Measurements from ENCODE around the gene SYP. TPM values are rescaled to one million over a fixed set of nuclear protein-coding genes. Genes with fewer than 3 reads are reported as not detected.

The SYP gene
- total RNA-seq, 2 donors from 2014 or later = 6.4 to 7.4 TPM

DNA sequence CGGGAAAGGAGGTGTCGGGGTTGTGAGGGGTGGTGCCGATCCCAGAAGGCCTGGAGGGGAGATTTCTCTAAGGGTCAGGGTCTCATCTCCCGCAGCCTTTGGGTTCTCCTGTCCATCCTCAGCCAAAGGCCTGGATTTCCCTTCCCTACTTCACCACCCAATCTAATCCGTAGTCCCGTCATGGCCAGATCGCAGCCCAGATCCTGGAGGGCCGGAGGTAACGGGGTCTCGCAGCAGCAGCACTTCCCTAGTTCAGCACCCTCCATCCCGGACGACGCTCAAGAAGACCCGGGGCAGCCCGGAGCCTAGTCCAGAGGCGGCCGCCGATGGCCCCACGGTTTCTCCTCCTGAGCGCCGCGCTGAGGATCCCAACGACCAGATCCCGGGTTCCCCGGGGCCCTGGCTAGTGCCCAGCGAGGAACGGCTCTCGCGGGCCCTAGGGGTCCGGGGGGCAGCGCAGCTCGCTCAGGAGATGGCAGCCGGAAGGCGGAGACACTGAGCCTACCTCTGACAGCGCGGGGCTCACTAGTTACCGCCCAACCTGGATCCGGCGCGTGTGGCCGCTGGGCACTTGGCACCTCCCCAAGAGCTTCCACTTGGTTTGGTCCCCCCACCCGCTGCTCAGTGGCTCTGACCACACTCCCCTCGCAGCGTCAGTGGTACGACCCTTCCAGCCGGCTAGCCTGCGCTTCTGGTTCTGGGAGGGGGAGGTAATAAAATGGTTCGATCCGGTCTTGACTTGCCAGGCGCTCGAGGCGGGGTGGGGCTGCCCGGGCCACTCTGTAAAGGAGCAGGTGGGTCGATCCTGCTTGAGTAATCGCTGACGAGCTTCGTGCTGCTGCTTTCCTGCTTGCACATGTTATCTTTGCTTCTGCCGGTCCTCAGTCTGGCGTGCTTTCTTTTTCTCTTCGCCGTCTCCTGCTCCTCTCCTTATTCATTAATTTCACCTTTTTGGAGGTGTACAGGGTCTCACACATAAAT, 33.8 kb downstream of the SYP start:
- peak overlapping the region; percentile 70 to 81 for H3K9ac ChIP-seq (ENCODE audit: low read depth in 2 of 2, low read length in 2 of 2)
- no peaks in the 10 kb centered on the region for H3K36me3 ChIP-seq
- no peaks in the 10 kb centered on the region for H3K4me1 ChIP-seq
- H3K27me3 ChIP-seq = no peaks in the 10 kb centered on the region
- H3K9me3 ChIP-seq = no peaks in the 10 kb centered on the region
- TF ChIP-seq, protein P1, sequence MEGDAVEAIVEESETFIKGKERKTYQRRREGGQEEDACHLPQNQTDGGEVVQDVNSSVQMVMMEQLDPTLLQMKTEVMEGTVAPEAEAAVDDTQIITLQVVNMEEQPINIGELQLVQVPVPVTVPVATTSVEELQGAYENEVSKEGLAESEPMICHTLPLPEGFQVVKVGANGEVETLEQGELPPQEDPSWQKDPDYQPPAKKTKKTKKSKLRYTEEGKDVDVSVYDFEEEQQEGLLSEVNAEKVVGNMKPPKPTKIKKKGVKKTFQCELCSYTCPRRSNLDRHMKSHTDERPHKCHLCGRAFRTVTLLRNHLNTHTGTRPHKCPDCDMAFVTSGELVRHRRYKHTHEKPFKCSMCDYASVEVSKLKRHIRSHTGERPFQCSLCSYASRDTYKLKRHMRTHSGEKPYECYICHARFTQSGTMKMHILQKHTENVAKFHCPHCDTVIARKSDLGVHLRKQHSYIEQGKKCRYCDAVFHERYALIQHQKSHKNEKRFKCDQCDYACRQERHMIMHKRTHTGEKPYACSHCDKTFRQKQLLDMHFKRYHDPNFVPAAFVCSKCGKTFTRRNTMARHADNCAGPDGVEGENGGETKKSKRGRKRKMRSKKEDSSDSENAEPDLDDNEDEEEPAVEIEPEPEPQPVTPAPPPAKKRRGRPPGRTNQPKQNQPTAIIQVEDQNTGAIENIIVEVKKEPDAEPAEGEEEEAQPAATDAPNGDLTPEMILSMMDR (IDR thresholded peaks at IDR 0.05) = no peak
- DNase-seq = peak; percentile 86
- H3K4me3 ChIP-seq = peak overlapping the region; percentile 25
- intact Hi-C loops (cut with DNase I) = no loop called here
- peak overlapping the region; percentile 91 for H3K27ac ChIP-seq

DNA sequence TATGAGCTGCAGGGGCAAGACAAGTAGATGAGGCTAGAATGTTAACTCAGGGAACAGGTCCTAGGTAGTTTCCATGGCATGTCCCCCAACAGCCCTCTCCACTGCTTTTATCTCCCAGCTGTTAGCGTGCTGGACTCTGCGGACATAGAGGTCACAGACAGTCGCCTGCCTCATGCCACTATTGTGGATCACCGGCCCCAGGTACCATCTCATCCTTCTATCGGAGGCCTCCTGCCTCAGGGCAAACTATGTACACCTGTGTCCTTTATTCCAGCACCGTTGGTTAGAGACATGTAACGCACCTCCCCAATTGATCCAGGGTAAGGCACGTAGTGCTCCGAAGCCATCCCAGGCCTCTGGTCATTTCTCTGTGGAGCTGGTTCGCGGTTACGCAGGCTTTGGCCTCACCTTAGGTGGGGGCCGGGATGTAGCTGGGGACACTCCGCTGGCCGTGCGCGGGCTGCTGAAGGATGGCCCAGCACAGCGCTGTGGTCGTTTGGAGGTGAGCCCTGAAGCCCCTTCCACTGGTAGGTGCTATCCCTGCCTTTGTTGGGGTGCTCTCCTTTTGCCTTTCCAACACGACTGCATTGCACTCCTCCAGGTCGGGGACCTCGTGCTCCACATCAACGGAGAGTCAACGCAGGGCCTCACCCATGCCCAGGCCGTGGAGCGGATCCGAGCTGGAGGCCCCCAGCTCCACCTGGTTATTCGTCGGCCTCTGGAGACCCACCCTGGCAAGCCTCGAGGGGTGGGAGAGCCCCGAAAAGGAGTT, 35.2 kb downstream of the SYP start:
- H3K27me3 ChIP-seq = no peaks in the 10 kb centered on the region
- no peak for DNase-seq
- intact Hi-C loops (cut with DNase I) = no loop called here
- no peaks in the 10 kb centered on the region for H3K4me1 ChIP-seq
- TF ChIP-seq, protein P1 (IDR thresholded peaks at IDR 0.05) = no peak
- H3K4me3 ChIP-seq = no peak overlapping the region
- no peaks in the 10 kb centered on the region for H3K36me3 ChIP-seq
- H3K9ac ChIP-seq (ENCODE audit: low read depth in 2 of 2, low read length in 2 of 2) = peak overlapping the region in 1 of 2 donors; percentile 40
- no peaks in the 10 kb centered on the region for H3K9me3 ChIP-seq
- H3K27ac ChIP-seq = peak overlapping the region; percentile 75

DNA sequence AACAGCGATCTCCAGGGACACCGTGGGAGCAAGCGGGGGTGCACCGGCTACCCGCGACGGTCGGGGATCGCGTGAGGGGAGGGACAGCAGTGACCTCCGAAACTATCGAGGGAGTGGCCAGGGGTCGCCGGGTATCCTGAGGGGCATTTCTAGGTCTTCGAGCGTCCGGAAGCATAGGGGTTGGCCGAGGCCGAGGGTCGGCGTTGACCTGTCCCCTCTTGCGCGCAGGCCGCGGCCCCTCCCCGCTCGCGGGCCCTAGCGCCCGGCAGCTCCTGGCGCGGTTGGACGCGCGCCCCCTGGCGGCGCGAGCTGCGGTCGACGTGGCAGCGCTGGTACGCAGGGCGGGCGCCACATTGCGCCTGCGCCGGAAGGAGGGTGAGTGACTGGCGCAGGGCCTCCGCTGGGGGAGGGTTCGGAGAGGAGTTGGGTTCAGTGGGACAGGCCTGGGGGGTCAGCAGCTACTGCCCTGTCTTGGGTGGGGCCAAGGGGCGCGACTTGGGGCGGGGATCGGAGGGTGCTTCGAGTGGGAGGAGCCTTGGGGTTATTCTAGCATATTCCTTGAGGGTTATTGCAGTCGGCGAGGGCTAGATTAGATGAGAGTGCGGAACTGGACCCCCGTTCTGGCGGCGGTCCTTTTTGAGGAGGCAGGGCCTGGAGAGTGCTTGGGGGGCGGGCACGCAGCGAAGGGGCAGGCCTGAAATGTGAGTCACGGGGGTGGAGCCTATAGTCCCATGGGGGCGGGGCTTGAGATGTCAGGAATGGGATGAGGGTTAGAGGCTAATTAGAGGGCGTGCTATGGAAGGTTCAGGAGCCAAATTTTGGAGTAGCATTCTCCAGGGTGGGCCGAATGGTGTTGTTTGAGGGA, 36.2 kb downstream of the SYP start:
- Histone ChIP-seq H3K27ac (peak overlapping the region; percentile 75), H3K27me3 (no peaks in the 10 kb centered on the region), H3K36me3 (no peaks in the 10 kb centered on the region), H3K9ac (ENCODE audit: low read depth in 2 of 2, low read length in 2 of 2) (peak overlapping the region; percentile 61 to 72), H3K4me1 (no peaks in the 10 kb centered on the region), H3K4me3 (peak overlapping the region; percentile 26), H3K9me3 (no peaks in the 10 kb centered on the region)
- DNase-seq = peak; percentile 92
- intact Hi-C loops (cut with DNase I) = no loop called here
- TF ChIP-seq, protein P1 (IDR thresholded peaks at IDR 0.05) = peak; percentile 65

DNA sequence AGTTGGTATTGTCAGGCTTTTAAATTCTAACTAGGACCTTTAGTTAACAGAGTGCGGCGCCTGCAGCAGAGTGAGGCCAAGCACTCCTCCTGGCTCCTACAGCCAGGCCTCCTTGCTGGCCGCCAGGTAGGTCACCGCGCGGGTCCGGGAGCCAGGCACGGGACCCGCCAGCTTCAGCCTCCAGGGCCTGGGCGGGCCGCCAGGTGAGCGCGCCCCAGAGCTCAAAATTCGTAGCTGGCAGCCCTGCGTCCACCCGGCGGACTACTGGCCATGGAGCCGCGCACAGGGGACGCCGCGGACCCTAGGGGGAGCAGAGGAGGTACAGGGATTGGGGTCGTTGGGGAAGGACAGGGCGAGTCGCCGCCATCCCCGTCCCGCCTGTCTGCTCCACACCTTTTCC, 37.4 kb downstream of the SYP start, which contains the start of gene MAGIX:
Gene MAGIX (plus strand): TSS at position 139 of the 400 bp plus-strand sequence. CDS start 132 bp downstream, at position 271.
- no peaks in the 10 kb centered on the region for H3K9me3 ChIP-seq
- no peaks in the 10 kb centered on the region for H3K4me1 ChIP-seq
- H3K4me3 ChIP-seq = peak within 1 kb of the TSS; percentile 26
- H3K36me3 ChIP-seq = no peaks in the 10 kb centered on the region
- intact Hi-C loops (cut with DNase I) = no loop called here
- no peak for DNase-seq
- TF ChIP-seq, protein P1 (IDR thresholded peaks at IDR 0.05) = no peak
- no peaks in the 10 kb centered on the region for H3K27me3 ChIP-seq
- H3K9ac ChIP-seq (ENCODE audit: low read depth in 2 of 2, low read length in 2 of 2) = peak within 1 kb of the TSS; percentile 61 to 72
- H3K27ac ChIP-seq = peak within 1 kb of the TSS; percentile 75
